ENCODE data around the gene JMJD6. TPM values are rescaled to one million over a fixed set of nuclear protein-coding genes. Genes with fewer than 3 reads are reported as not detected.

JMJD6 gene
- total and polyA plus RNA-seq, 9 of the 15 experiments (the other 6 are each of a cell fraction or from before 2014, with no cell fraction given): 2.5 to 52.3 (median 36.3) TPM

DNA sequence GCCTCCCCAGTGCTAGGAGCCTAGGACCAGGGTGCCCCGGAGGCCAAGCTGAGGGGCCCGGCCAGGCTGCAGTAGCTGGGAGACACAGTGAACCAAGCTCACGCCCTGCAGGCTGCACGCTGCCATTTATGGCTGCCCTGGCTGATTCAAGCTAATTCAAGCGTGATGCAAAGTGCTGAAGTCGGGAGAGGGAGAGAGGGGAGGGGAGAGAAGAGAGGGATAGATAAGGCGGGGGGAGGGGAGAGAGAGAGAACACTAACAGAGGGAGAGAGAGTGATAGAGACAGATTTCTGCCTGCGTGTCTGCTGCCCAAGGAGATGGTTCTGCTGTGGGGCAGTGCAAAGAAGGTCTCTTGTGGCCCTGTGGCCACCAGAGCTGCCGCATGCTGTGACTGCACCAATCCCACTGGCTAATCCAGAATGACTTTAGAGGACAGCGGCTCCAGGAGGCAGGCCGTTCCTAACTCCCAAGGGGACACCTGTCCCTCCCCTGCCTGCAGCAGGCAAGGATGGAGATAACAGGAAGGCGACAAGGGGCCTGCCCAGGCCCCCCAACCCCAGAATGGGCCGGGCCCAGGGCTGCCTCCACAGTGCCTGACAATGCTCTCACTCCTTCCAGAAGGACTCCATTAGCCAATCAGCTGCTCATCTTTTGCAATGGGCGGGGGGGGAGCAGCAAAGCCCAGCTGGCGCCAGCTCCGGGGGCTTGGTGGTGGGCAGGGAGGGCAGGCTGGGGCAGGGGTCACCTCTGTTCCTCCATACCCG is 28.5 kb downstream of the JMJD6 start (continued):
- TF ChIP-seq, protein P1, sequence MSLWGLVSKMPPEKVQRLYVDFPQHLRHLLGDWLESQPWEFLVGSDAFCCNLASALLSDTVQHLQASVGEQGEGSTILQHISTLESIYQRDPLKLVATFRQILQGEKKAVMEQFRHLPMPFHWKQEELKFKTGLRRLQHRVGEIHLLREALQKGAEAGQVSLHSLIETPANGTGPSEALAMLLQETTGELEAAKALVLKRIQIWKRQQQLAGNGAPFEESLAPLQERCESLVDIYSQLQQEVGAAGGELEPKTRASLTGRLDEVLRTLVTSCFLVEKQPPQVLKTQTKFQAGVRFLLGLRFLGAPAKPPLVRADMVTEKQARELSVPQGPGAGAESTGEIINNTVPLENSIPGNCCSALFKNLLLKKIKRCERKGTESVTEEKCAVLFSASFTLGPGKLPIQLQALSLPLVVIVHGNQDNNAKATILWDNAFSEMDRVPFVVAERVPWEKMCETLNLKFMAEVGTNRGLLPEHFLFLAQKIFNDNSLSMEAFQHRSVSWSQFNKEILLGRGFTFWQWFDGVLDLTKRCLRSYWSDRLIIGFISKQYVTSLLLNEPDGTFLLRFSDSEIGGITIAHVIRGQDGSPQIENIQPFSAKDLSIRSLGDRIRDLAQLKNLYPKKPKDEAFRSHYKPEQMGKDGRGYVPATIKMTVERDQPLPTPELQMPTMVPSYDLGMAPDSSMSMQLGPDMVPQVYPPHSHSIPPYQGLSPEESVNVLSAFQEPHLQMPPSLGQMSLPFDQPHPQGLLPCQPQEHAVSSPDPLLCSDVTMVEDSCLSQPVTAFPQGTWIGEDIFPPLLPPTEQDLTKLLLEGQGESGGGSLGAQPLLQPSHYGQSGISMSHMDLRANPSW (CRISPR knock-in tag; IDR thresholded peaks at IDR 0.05): no peak
- TF ChIP-seq MCM5 (IDR thresholded peaks at IDR 0.05; ENCODE audit: low read depth) (no peak), TBP (optimal IDR thresholded peaks at IDR 0.05; ENCODE audit: low read depth, low read length) (no peak), MCM7 (IDR thresholded peaks at IDR 0.05) (no peak), PURB (CRISPR knock-in tag; IDR thresholded peaks at IDR 0.05; ENCODE audit: low read depth) (no peak), JUNB (CRISPR knock-in tag; conservative IDR thresholded peaks at IDR 0.05) (no peak), HNRNPK (IDR thresholded peaks at IDR 0.05; ENCODE audit: low read depth, low read length, poor library complexity, severe bottlenecking) (no peak), FOS (IDR thresholded peaks at IDR 0.05; ENCODE audit: extremely low read depth, insufficient read length) (no peak), ZNF551 (CRISPR knock-in tag; IDR thresholded peaks at IDR 0.05) (no peak), ZNF589 (CRISPR knock-in tag; IDR thresholded peaks at IDR 0.05; ENCODE audit: low read depth) (peak; percentile 63; the same call in 1 of the 2 replicates), ZNF668 (CRISPR knock-in tag; IDR thresholded peaks at IDR 0.05) (no peak), POLR3G (IDR thresholded peaks at IDR 0.05; ENCODE audit: extremely low read depth, insufficient read length, insufficient replicate concordance) (no peak), ZC3H4 (CRISPR knock-in tag; IDR thresholded peaks at IDR 0.05; ENCODE audit: borderline replicate concordance) (no peak), ATF7 (IDR thresholded peaks at IDR 0.05) (peak; percentile 31; the same call in 1 of the 2 replicates), POLR2AphosphoS2 (IDR thresholded peaks at IDR 0.05; ENCODE audit: low read length) (no peak), ZKSCAN3 (CRISPR knock-in tag; IDR thresholded peaks at IDR 0.05) (no peak), NELFE (IDR thresholded peaks at IDR 0.05; ENCODE audit: insufficient read depth, insufficient read length) (no peak), YBX1 (IDR thresholded peaks at IDR 0.05) (no peak), ZNF263 (CRISPR knock-in tag; IDR thresholded peaks at IDR 0.05; ENCODE audit: borderline replicate concordance) (no peak)
- TF ChIP-seq, protein P2, sequence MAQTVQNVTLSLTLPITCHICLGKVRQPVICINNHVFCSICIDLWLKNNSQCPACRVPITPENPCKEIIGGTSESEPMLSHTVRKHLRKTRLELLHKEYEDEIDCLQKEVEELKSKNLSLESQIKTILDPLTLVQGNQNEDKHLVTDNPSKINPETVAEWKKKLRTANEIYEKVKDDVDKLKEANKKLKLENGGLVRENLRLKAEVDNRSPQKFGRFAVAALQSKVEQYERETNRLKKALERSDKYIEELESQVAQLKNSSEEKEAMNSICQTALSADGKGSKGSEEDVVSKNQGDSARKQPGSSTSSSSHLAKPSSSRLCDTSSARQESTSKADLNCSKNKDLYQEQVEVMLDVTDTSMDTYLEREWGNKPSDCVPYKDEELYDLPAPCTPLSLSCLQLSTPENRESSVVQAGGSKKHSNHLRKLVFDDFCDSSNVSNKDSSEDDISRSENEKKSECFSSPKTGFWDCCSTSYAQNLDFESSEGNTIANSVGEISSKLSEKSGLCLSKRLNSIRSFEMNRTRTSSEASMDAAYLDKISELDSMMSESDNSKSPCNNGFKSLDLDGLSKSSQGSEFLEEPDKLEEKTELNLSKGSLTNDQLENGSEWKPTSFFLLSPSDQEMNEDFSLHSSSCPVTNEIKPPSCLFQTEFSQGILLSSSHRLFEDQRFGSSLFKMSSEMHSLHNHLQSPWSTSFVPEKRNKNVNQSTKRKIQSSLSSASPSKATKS (CRISPR knock-in tag; IDR thresholded peaks at IDR 0.05): no peak
- TF ChIP-seq, protein P3, sequence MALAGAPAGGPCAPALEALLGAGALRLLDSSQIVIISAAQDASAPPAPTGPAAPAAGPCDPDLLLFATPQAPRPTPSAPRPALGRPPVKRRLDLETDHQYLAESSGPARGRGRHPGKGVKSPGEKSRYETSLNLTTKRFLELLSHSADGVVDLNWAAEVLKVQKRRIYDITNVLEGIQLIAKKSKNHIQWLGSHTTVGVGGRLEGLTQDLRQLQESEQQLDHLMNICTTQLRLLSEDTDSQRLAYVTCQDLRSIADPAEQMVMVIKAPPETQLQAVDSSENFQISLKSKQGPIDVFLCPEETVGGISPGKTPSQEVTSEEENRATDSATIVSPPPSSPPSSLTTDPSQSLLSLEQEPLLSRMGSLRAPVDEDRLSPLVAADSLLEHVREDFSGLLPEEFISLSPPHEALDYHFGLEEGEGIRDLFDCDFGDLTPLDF (CRISPR knock-in tag; IDR thresholded peaks at IDR 0.05): no peak
- TF ChIP-seq, protein P4, sequence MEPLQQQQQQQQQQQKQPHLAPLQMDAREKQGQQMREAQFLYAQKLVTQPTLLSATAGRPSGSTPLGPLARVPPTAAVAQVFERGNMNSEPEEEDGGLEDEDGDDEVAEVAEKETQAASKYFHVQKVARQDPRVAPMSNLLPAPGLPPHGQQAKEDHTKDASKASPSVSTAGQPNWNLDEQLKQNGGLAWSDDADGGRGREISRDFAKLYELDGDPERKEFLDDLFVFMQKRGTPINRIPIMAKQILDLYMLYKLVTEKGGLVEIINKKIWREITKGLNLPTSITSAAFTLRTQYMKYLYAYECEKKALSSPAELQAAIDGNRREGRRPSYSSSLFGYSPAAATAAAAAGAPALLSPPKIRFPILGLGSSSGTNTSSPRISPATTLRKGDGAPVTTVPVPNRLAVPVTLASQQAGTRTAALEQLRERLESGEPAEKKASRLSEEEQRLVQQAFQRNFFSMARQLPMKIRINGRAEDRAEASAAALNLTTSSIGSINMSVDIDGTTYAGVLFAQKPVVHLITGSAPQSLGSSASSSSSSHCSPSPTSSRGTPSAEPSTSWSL (CRISPR knock-in tag; IDR thresholded peaks at IDR 0.05; ENCODE audit: borderline replicate concordance): no peak
